SKM-1 treated with dmso at 0.1 percent for 144 hours (cell line): ENCODE results near the gene AGER.
"Not testable (repeated sequence)": the region's sequence is repeated elsewhere in the genome, so short reads cannot be mapped to it uniquely, and the experiment has no call there.

ENCODE experiments used
- DNase-seq: peaks from one replicate; lab custom pipeline; 2025; ENCODE audit not compliant: unreplicated experiment; lab: John Stamatoyannopoulos, UW

The AGER gene

GRCh38 chr6:32187725-32188380 lies 3.8 kb upstream of the AGER start:
- not testable (repeated sequence) for DNase-seq

- DNase-seq = no peak
These were observed 3.1 kb upstream of the AGER start for GRCh38 chr6:32187009-32187709.

- DNase-seq = not testable (repeated sequence)
These were observed 2.2 kb upstream of the AGER start for GRCh38 chr6:32186151-32186840.

- not testable (repeated sequence) for DNase-seq
These were observed 1.7 kb upstream of the AGER start for GRCh38 chr6:32185681-32186131.

- no peak for DNase-seq
These were observed 470 bp downstream of the AGER start for GRCh38 chr6:32183483-32184083.

- DNase-seq = no peak
These were observed 1.0 kb downstream of the AGER start for GRCh38 chr6:32183030-32183429.

GRCh38 chr6:32182555-32182981 lies 1.5 kb downstream of the AGER start:
- DNase-seq = no peak

- DNase-seq = no peak
These were observed 2.0 kb downstream of the AGER start for GRCh38 chr6:32181915-32182529.

- no peak for DNase-seq
These were observed 2.8 kb downstream of the AGER start for GRCh38 chr6:32181148-32181702.

- DNase-seq = no peak
These were observed 4.2 kb downstream of the AGER start for GRCh38 chr6:32179766-32180405.

GRCh38 chr6:32178547-32179440 lies 5.3 kb downstream of the AGER start:
- DNase-seq = no peak

- peak; percentile 99 for DNase-seq
These were observed 6.1 kb downstream of the AGER start, which contains the start of gene RNF5 for GRCh38 chr6:32177788-32178546. RNF5 (plus strand) TSS chr6:32178405; CDS start chr6:32178512, 107 bp downstream.

- DNase-seq = no peak
These were observed 6.8 kb downstream of the AGER start for GRCh38 chr6:32177183-32177787.

- no peak for DNase-seq
These were observed 7.4 kb downstream of the AGER start for GRCh38 chr6:32176476-32177182.

- peak; percentile 86 for DNase-seq
These were observed 8.2 kb downstream of the AGER start, which contains the start of gene AGPAT1 for GRCh38 chr6:32175711-32176475. AGPAT1 (minus strand) TSS chr6:32176084; CDS start chr6:32171496, 4,588 bp downstream.

GRCh38 chr6:32175322-32175710 lies 8.7 kb downstream of the AGER start:
- no peak for DNase-seq

- no peak for DNase-seq
These were observed 9.6 kb downstream of the AGER start for GRCh38 chr6:32174416-32174815.
